Measurements from ENCODE around the gene AIPL1.

Gene AIPL1

DNA sequence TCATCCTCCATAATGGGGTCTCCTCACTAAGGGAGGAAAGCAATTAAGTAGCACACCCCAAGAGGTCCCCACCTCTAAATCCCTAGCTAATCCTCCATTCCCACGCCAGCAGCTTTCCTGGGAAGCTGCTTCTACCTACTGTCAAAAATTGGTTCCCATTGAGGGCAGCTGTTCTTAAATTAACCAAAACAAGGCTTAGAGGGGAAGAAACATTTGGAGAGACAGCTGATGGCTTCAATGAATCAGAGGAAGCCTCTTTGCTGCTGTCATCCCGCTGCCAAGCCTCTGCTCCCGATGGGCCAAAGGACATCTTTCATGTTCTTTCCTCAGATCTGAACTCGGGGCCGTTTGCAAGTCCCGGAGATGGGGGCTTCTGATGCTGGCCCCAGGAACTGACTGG, 26.6 kb downstream of the AIPL1 start:
- no peak for TF ChIP-seq EZH2phosphoT487 (conservative IDR thresholded peaks at IDR 0.05; ENCODE audit: low read length)
- no peak for TF ChIP-seq CTCF (IDR thresholded peaks at IDR 0.05; ENCODE audit: insufficient read depth, low read length, poor library complexity, severe bottlenecking)
- Histone ChIP-seq H3K9me2 (replicated peaks; ENCODE audit: insufficient read depth, low read length) (no peaks in the 10 kb centered on the region), H3K9ac (ENCODE audit: low read length) (no peak overlapping the region), H3K36me3 (ENCODE audit: low read length) (no peaks in the 10 kb centered on the region), H3K27me3 (ENCODE audit: low read length) (no peaks in the 10 kb centered on the region), H3K4me3 (ENCODE audit: insufficient read depth, low read length, poor library complexity, severe bottlenecking) (no peak overlapping the region), H4K20me1 (ENCODE audit: low read depth, low read length) (no peaks in the 10 kb centered on the region), H3K9me3 (ENCODE audit: insufficient read depth, low read length) (no peaks in the 10 kb centered on the region), H2AFZ (ENCODE audit: low read depth, low read length, severe bottlenecking) (no peak overlapping the region), H3F3A (ENCODE audit: insufficient read depth) (no peaks in the 10 kb centered on the region), H3K79me2 (ENCODE audit: insufficient read depth, low read length) (no peaks in the 10 kb centered on the region), H3K27ac (ENCODE audit: low read depth, low read length) (no peak overlapping the region), H3K4me2 (ENCODE audit: low read depth, low read length, poor library complexity, severe bottlenecking) (no peak overlapping the region)

- Histone ChIP-seq H3K4me2 (ENCODE audit: low read depth, low read length, poor library complexity, severe bottlenecking) (no peak overlapping the region), H3K27ac (ENCODE audit: low read depth, low read length) (no peak overlapping the region)
These were observed 32.7 kb downstream of the AIPL1 start for GRCh38 chr17:6402258-6402657.

GRCh38 chr17:6398955-6399354, 36.0 kb downstream of the AIPL1 start:
- H3K27me3 ChIP-seq (ENCODE audit: low read length), result no peaks in the 10 kb centered on the region
- no peaks in the 10 kb centered on the region for H3F3A ChIP-seq (ENCODE audit: insufficient read depth)
- no peaks in the 10 kb centered on the region for H3K36me3 ChIP-seq (ENCODE audit: low read length)
- no peak overlapping the region for H3K4me2 ChIP-seq (ENCODE audit: low read depth, low read length, poor library complexity, severe bottlenecking)
- H3K9me3 ChIP-seq (ENCODE audit: insufficient read depth, low read length), result no peaks in the 10 kb centered on the region
- H3K9me2 ChIP-seq (replicated peaks; ENCODE audit: insufficient read depth, low read length), result no peaks in the 10 kb centered on the region
- H3K27ac ChIP-seq (ENCODE audit: low read depth, low read length), result no peak overlapping the region
- H4K20me1 ChIP-seq (ENCODE audit: low read depth, low read length), result no peaks in the 10 kb centered on the region
- H3K4me3 ChIP-seq (ENCODE audit: insufficient read depth, low read length, poor library complexity, severe bottlenecking), result no peak overlapping the region
- H2AFZ ChIP-seq (ENCODE audit: low read depth, low read length, severe bottlenecking), result no peak overlapping the region
- no peaks in the 10 kb centered on the region for H3K79me2 ChIP-seq (ENCODE audit: insufficient read depth, low read length)
- H3K9ac ChIP-seq (ENCODE audit: low read length), result no peak overlapping the region
- TF ChIP-seq CTCF (IDR thresholded peaks at IDR 0.05; ENCODE audit: insufficient read depth, low read length, poor library complexity, severe bottlenecking) (no peak), EZH2phosphoT487 (conservative IDR thresholded peaks at IDR 0.05; ENCODE audit: low read length) (no peak)

More at GRCh38 chr17:6402258-6402657, 32.7 kb downstream of the AIPL1 start:
- no peaks in the 10 kb centered on the region for H3K9me3 ChIP-seq (ENCODE audit: insufficient read depth, low read length)
- no peaks in the 10 kb centered on the region for H3K27me3 ChIP-seq (ENCODE audit: low read length)
- no peaks in the 10 kb centered on the region for H4K20me1 ChIP-seq (ENCODE audit: low read depth, low read length)
- H3K9me2 ChIP-seq (replicated peaks; ENCODE audit: insufficient read depth, low read length), result no peaks in the 10 kb centered on the region
- H3K4me3 ChIP-seq (ENCODE audit: insufficient read depth, low read length, poor library complexity, severe bottlenecking), result no peak overlapping the region
- no peaks in the 10 kb centered on the region for H3K36me3 ChIP-seq (ENCODE audit: low read length)
- no peak overlapping the region for H3K9ac ChIP-seq (ENCODE audit: low read length)
- no peak overlapping the region for H2AFZ ChIP-seq (ENCODE audit: low read depth, low read length, severe bottlenecking)
- no peaks in the 10 kb centered on the region for H3K79me2 ChIP-seq (ENCODE audit: insufficient read depth, low read length)
- no peak for TF ChIP-seq EZH2phosphoT487 (conservative IDR thresholded peaks at IDR 0.05; ENCODE audit: low read length)
- no peak for TF ChIP-seq CTCF (IDR thresholded peaks at IDR 0.05; ENCODE audit: insufficient read depth, low read length, poor library complexity, severe bottlenecking)
- no peaks in the 10 kb centered on the region for H3F3A ChIP-seq (ENCODE audit: insufficient read depth)
